HG03045 (cell line): ENCODE data around the gene CHAT.

Source experiments
- ATAC-seq: cut with Tn5 transposase; IDR thresholded peaks from one replicate; pipeline ENCODE4 v1.9.1; 2021; ENCODE audit warnings: mild to moderate bottlenecking, moderate library complexity; ENCODE audit not compliant: unreplicated experiment

CHAT gene

GRCh38 chr10:49627644-49628247 is 13.9 kb downstream of the CHAT start:
- no peak for ATAC-seq

- ATAC-seq = no peak
Observed at GRCh38 chr10:49628599-49628998, 14.8 kb downstream of the CHAT start.

GRCh38 chr10:49629431-49629881 is 15.6 kb downstream of the CHAT start:
- no peak for ATAC-seq

- ATAC-seq = no peak
Observed at GRCh38 chr10:49631975-49632374, 18.1 kb downstream of the CHAT start.

- no peak for ATAC-seq
Observed at GRCh38 chr10:49632406-49633317, 18.8 kb downstream of the CHAT start.

GRCh38 chr10:49633327-49634068 is 19.7 kb downstream of the CHAT start:
- ATAC-seq = no peak

GRCh38 chr10:49634069-49634660 is 20.3 kb downstream of the CHAT start:
- ATAC-seq = no peak

GRCh38 chr10:49642311-49642710 is 28.5 kb downstream of the CHAT start:
- ATAC-seq = no peak

GRCh38 chr10:49643241-49644034 is 29.6 kb downstream of the CHAT start:
- no peak for ATAC-seq

GRCh38 chr10:49644035-49644646 is 30.3 kb downstream of the CHAT start:
- ATAC-seq = no peak

GRCh38 chr10:49645417-49645816 is 31.6 kb downstream of the CHAT start:
- ATAC-seq = no peak

GRCh38 chr10:49645871-49646870 is 32.3 kb downstream of the CHAT start:
- ATAC-seq = no peak

GRCh38 chr10:49647554-49647953 is 33.7 kb downstream of the CHAT start:
- ATAC-seq = no peak

- ATAC-seq = no peak
Observed at GRCh38 chr10:49647985-49648795, 34.4 kb downstream of the CHAT start.

- no peak for ATAC-seq
Observed at GRCh38 chr10:49649294-49649693, 35.5 kb downstream of the CHAT start.

GRCh38 chr10:49649936-49650723 is 36.3 kb downstream of the CHAT start:
- no peak for ATAC-seq

- no peak for ATAC-seq
Observed at GRCh38 chr10:49650724-49651034, 36.8 kb downstream of the CHAT start.
